ENCODE data around the gene MTA2. TPM values are rescaled to one million over a fixed set of nuclear protein-coding genes. Genes with fewer than 3 reads are reported as not detected.
"Not testable (repeated sequence)": the region's sequence is repeated elsewhere in the genome, so short reads cannot be mapped to it uniquely, and the experiment has no call there.

MTA2 gene
- total RNA-seq, 2 donors from 2014 or later: 140 to 175 TPM

GRCh38 chr11:62622476-62623089, 20.9 kb upstream of the MTA2 start:
- Mint-ChIP-seq H3K36me3 (ENCODE audit: low read depth) (peaks cover 4% of the 10 kb centered on the region), H3K27ac (peak overlapping the region; percentile 97), H3K27me3 (no peaks in the 10 kb centered on the region), H3K4me1 (peaks cover 21% of the 10 kb centered on the region), H3K4me3 (peak overlapping the region; percentile 92)
- DNase-seq (no peak), ATAC-seq (no peak)
- no peaks in the 10 kb centered on the region for H3K9me3 ChIP-seq (ENCODE audit: control insufficient read depth, low read length, poor library complexity, severe bottlenecking)

GRCh38 chr11:62621567-62622470, 20.2 kb upstream of the MTA2 start, which contains the start of gene B3GAT3:
Gene B3GAT3 (minus strand): TSS chr11:62621986. CDS start chr11:62621947, 39 bp downstream.
- DNase-seq: peak; percentile 91 to 95 (median 93)
- peaks cover 17% of the 10 kb centered on the region for H3K4me1 Mint-ChIP-seq
- no peaks in the 10 kb centered on the region for H3K9me3 ChIP-seq (ENCODE audit: control insufficient read depth, low read length, poor library complexity, severe bottlenecking)
- H3K36me3 Mint-ChIP-seq (ENCODE audit: low read depth): no peaks in the 10 kb centered on the region
- peak within 1 kb of the TSS; percentile 99 for H3K4me3 Mint-ChIP-seq
- peak; percentile 87 for ATAC-seq
- peak within 1 kb of the TSS; percentile 97 for H3K27ac Mint-ChIP-seq
- no peaks in the 10 kb centered on the region for H3K27me3 Mint-ChIP-seq

GRCh38 chr11:62621027-62621566, 19.4 kb upstream of the MTA2 start:
- Mint-ChIP-seq H3K27me3 (no peaks in the 10 kb centered on the region), H3K36me3 (ENCODE audit: low read depth) (no peaks in the 10 kb centered on the region), H3K4me1 (peaks cover 17% of the 10 kb centered on the region), H3K27ac (peak overlapping the region; percentile 97), H3K4me3 (peak overlapping the region; percentile 99)
- H3K9me3 ChIP-seq (ENCODE audit: control insufficient read depth, low read length, poor library complexity, severe bottlenecking): no peaks in the 10 kb centered on the region
- ATAC-seq (no peak), DNase-seq (no peak)

- not testable (repeated sequence) for H3K4me3 Mint-ChIP-seq; ATAC-seq; H3K27me3 Mint-ChIP-seq; H3K9me3 ChIP-seq (ENCODE audit: control insufficient read depth, low read length, poor library complexity, severe bottlenecking); H3K36me3 Mint-ChIP-seq (ENCODE audit: low read depth); DNase-seq; H3K27ac Mint-ChIP-seq
- peaks cover 25% of the 10 kb centered on the region for H3K4me1 Mint-ChIP-seq
Measured at GRCh38 chr11:62616957-62617356, 15.3 kb upstream of the MTA2 start.

GRCh38 chr11:62615521-62615920, 13.9 kb upstream of the MTA2 start:
- H3K27me3 Mint-ChIP-seq: no peaks in the 10 kb centered on the region
- ATAC-seq: no peak
- peaks cover 26% of the 10 kb centered on the region for H3K4me1 Mint-ChIP-seq
- no peak for DNase-seq
- no peak overlapping the region for H3K27ac Mint-ChIP-seq
- no peak overlapping the region for H3K4me3 Mint-ChIP-seq
- no peaks in the 10 kb centered on the region for H3K9me3 ChIP-seq (ENCODE audit: control insufficient read depth, low read length, poor library complexity, severe bottlenecking)
- no peaks in the 10 kb centered on the region for H3K36me3 Mint-ChIP-seq (ENCODE audit: low read depth)

GRCh38 chr11:62614275-62614674, 12.6 kb upstream of the MTA2 start:
- no peak for DNase-seq

GRCh38 chr11:62613291-62613778, 11.7 kb upstream of the MTA2 start:
- peaks cover 33% of the 10 kb centered on the region for H3K4me1 Mint-ChIP-seq
- ATAC-seq (no peak), DNase-seq (no peak)
- H3K36me3 Mint-ChIP-seq (ENCODE audit: low read depth): no peaks in the 10 kb centered on the region
- peak overlapping the region; percentile 57 for H3K27ac Mint-ChIP-seq
- H3K9me3 ChIP-seq (ENCODE audit: control insufficient read depth, low read length, poor library complexity, severe bottlenecking): no peaks in the 10 kb centered on the region
- peak overlapping the region; percentile 81 for H3K4me3 Mint-ChIP-seq
- no peaks in the 10 kb centered on the region for H3K27me3 Mint-ChIP-seq

More at GRCh38 chr11:62614275-62614674, 12.6 kb upstream of the MTA2 start:
- Mint-ChIP-seq H3K36me3 (ENCODE audit: low read depth) (no peaks in the 10 kb centered on the region), H3K4me3 (peak overlapping the region; percentile 73), H3K27ac (peak overlapping the region; percentile 57), H3K4me1 (peaks cover 31% of the 10 kb centered on the region), H3K27me3 (no peaks in the 10 kb centered on the region)
- no peak for ATAC-seq
- H3K9me3 ChIP-seq (ENCODE audit: control insufficient read depth, low read length, poor library complexity, severe bottlenecking): no peaks in the 10 kb centered on the region

- Mint-ChIP-seq H3K4me3 (peak within 1 kb of the TSS; percentile 100), H3K27ac (peak within 1 kb of the TSS; percentile 99), H3K4me1 (peaks cover 38% of the 10 kb centered on the region), H3K36me3 (ENCODE audit: low read depth) (no peaks in the 10 kb centered on the region), H3K27me3 (no peaks in the 10 kb centered on the region)
- ATAC-seq: peak; percentile 82
- no peaks in the 10 kb centered on the region for H3K9me3 ChIP-seq (ENCODE audit: control insufficient read depth, low read length, poor library complexity, severe bottlenecking)
- DNase-seq: peak; percentile 79 to 89 (median 82)
Measured at GRCh38 chr11:62612366-62613290, 11.0 kb upstream of the MTA2 start, which contains the start of the genes EML3 and ROM1. Gene EML3 (minus strand): TSS chr11:62612775. CDS start chr11:62612457, 318 bp downstream. Gene ROM1 (plus strand): TSS chr11:62613257. CDS start chr11:62613282, 25 bp downstream.

- DNase-seq (peak in 1 of 3 donors; percentile 22), ATAC-seq (peak; percentile 57)
- Mint-ChIP-seq H3K4me1 (peaks cover 40% of the 10 kb centered on the region), H3K36me3 (ENCODE audit: low read depth) (no peaks in the 10 kb centered on the region), H3K27ac (peak overlapping the region; percentile 99), H3K27me3 (no peaks in the 10 kb centered on the region), H3K4me3 (peak overlapping the region; percentile 100)
- no peaks in the 10 kb centered on the region for H3K9me3 ChIP-seq (ENCODE audit: control insufficient read depth, low read length, poor library complexity, severe bottlenecking)
Measured at GRCh38 chr11:62611705-62612365, 10.2 kb upstream of the MTA2 start.

GRCh38 chr11:62610814-62611704, 9.4 kb upstream of the MTA2 start:
- Mint-ChIP-seq H3K27ac (peak overlapping the region; percentile 99), H3K4me3 (peak overlapping the region; percentile 100), H3K4me1 (peaks cover 40% of the 10 kb centered on the region), H3K27me3 (no peaks in the 10 kb centered on the region), H3K36me3 (ENCODE audit: low read depth) (no peaks in the 10 kb centered on the region)
- ATAC-seq: no peak
- H3K9me3 ChIP-seq (ENCODE audit: control insufficient read depth, low read length, poor library complexity, severe bottlenecking): no peaks in the 10 kb centered on the region
- no peak for DNase-seq

- no peaks in the 10 kb centered on the region for H3K36me3 Mint-ChIP-seq (ENCODE audit: low read depth)
Measured at GRCh38 chr11:62610403-62610802, 8.7 kb upstream of the MTA2 start.

More at GRCh38 chr11:62610403-62610802, 8.7 kb upstream of the MTA2 start:
- H3K4me1 Mint-ChIP-seq: peaks cover 40% of the 10 kb centered on the region
- no peaks in the 10 kb centered on the region for H3K9me3 ChIP-seq (ENCODE audit: control insufficient read depth, low read length, poor library complexity, severe bottlenecking)
- ATAC-seq (no peak), DNase-seq (no peak)
- peak overlapping the region; percentile 100 for H3K4me3 Mint-ChIP-seq
- H3K27me3 Mint-ChIP-seq: no peaks in the 10 kb centered on the region
- H3K27ac Mint-ChIP-seq: no peak overlapping the region
